D721Med (cell line): ENCODE results near the gene TMEM272.
"Not testable (repeated sequence)": the region's sequence is repeated elsewhere in the genome, so short reads cannot be mapped to it uniquely, and the experiment has no call there.

ENCODE experiments used
- DNase-seq: peaks from one replicate; pipeline ENCODE4 v3.0.0; 2011; ENCODE audit warnings: low spot score; ENCODE audit not compliant: insufficient read length
- FAIRE-seq: peaks from 2 replicates; lab custom pipeline; 2011; peaks lifted over from hg19 to GRCh38; lab: Jason Lieb, UNC
- TF ChIP-seq, protein P1 (sequence below): IDR thresholded peaks from 2 replicates; pipeline ENCODE4 v1.5.1; 2012; ENCODE audit warnings: mild to moderate bottlenecking, control low read depth; ENCODE audit not compliant: insufficient read depth; ENCODE audit errors: missing control alignments

Gene TMEM272

DNA sequence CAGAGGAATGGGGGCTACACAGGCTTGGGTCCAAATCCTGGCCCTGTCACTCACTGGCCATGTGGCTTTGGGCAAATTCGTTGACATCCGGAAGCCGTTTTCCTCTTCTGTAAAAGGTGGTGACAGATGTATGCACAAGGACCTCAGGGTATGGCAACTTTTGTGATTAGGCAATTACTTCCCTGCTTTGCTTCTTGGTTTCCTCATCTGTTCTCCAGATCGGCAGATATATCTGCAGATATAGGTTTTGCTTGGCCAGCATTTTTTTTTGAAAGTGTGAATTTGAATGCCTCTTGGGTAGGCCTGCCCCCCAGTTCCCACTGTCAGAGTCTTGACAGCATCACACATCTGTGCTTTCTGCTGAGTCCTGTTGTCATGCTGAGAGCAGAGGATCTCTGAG is 17.7 kb downstream of the TMEM272 start:
- TF ChIP-seq, protein P1, sequence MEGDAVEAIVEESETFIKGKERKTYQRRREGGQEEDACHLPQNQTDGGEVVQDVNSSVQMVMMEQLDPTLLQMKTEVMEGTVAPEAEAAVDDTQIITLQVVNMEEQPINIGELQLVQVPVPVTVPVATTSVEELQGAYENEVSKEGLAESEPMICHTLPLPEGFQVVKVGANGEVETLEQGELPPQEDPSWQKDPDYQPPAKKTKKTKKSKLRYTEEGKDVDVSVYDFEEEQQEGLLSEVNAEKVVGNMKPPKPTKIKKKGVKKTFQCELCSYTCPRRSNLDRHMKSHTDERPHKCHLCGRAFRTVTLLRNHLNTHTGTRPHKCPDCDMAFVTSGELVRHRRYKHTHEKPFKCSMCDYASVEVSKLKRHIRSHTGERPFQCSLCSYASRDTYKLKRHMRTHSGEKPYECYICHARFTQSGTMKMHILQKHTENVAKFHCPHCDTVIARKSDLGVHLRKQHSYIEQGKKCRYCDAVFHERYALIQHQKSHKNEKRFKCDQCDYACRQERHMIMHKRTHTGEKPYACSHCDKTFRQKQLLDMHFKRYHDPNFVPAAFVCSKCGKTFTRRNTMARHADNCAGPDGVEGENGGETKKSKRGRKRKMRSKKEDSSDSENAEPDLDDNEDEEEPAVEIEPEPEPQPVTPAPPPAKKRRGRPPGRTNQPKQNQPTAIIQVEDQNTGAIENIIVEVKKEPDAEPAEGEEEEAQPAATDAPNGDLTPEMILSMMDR: no peak
- no peak for DNase-seq
- FAIRE-seq: no peak

DNA sequence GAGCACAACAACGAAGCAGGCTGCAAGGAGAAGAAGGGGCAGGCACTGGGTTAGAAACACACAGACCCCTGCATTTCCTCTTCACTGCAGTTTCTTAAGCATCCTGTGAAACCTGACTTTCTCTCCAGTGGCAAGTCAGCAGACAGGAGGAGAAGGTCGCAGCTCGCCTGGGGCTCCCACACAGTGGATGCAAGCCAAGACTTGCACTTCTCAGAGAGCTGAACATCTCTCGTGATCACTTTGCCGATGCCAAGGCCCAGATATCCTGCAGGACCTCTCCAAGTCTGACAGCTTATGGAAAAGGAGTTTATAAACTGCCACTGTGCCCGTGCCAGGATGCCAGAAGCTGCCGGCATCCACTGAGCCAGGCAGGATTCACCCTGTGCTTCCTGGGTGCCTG is 18.4 kb downstream of the TMEM272 start:
- no peak for FAIRE-seq
- no peak for DNase-seq
- TF ChIP-seq, protein P1: no peak

DNA sequence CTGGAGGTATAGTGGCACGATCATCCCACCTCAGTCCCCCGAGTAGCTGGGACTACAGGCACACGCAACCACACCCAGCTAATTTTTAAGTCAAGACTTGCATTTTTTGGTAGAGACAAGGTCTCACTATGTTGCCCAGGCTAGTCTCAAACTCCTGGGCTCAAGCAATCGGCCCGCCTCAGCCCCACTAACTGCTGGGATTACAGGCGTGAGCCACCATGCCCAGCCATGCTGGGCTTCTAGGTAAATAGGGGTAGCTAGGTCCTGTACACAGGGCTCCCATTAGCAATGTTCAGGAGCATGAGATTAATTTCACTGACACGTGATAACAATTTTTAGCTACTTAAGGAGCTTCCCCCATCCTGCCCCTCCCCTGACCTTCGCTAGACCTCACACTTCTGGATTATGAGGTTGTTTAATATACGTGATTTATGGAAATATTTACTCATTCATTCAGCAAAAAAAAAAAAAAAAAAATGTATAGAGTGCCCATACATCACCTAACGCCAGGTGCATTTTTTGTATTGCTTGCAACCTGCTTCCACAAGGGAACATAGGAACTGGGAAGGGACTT is 19.2 kb downstream of the TMEM272 start:
- DNase-seq (no peak), FAIRE-seq (no peak)
- TF ChIP-seq, protein P1: no peak

DNA sequence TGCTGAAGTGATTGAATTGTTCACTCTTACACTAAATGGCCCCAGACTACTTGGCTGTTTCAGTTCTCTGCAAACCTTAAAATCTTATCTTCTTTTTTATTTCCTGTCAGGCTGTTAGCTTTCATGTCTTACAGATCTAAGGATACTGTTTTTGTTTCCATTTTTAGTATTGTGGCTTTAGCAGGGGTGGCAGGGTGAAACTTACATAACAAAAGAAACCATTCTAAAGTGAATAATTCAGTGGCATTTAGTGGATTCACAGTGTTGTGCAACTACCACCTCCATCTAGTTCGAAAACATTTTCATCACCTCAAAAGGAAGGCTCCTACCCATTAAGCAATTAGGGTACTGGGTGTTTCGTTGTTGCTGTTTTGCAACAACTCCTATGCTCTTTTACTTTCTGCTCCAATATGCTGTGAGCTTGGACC is 19.8 kb downstream of the TMEM272 start:
- no peak for DNase-seq
- no peak for FAIRE-seq

DNA sequence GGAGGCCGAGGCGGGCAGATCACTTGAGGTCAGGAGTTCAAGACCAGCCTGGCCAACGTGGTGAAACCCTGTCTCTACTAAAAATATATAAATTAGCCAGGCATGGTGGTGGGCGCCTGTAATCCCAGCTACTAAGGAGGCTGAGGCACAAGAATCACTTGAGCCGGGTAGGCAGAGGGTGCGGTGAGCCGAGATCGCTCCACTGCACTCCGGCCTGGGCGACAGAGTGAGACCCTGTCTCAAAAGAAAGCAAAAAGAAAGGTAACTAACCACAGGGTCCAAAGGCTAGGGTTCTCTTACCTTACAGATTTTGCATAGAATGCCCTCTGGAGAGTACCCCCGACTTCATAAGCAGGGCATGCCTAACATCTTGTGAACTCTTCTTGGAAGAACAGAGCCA is 20.3 kb downstream of the TMEM272 start:
- DNase-seq, FAIRE-seq: not testable (repeated sequence)

More for the DNA sequence above, 19.8 kb downstream of the TMEM272 start:
- TF ChIP-seq, protein P1: no peak

DNA sequence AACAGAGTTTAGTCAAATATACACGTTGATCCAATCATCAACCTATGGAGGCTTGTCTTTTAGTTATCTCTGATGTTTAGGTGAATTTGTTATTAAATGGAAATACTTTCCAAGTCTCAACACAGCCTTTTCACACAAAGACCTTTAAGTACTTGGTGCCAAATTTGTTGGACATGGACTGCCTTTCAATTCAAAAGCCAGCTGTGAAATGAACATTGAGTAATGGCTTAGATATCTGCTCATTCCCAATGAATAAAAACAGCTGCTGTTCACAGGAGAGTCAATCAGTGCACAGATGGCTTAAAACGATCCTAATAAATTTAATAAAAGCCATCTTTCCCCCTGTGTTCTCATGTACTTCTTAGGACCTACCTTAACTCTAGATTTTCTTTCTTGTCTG is 21.1 kb downstream of the TMEM272 start:
- FAIRE-seq: no peak
- TF ChIP-seq, protein P1: no peak
- no peak for DNase-seq

DNA sequence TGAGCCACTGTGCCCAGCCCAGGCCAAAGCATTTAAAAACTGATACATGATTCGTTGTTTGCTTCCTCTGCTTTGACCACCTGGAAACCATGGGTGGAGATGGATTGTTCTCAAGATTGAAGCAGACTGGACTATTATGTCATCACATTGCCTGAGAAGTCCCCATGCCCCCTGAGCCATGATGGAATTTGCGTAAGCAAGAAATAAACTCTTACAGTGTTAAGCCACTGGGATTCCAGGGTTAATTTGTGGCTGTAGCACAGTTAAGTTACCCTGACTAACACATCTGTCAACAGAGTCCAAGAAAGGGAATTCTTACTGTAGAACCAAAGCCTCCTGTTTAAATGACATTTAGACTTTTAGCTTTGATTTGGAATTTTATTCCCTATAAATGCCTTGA is 21.6 kb downstream of the TMEM272 start:
- TF ChIP-seq, protein P1: no peak
- no peak for FAIRE-seq
- no peak for DNase-seq
